SK-N-SH treated with all-trans-retinoic acid at 6 μM for 48 hours (cell line): ENCODE measurements around the gene TEAD1.
A peak's percentile ranks its signal among the peaks of the same experiment; 100 is the strongest.

Source experiments
- ATAC-seq: fragments of 200-7000 bp; cut with Tn5 transposase; 3 replicates; pipeline ENCODE4 v1.9.1; 2020; ENCODE audit warnings: mild to moderate bottlenecking, moderate library complexity
- ARNTL ChIP-seq: fragments of 450-650 bp; formaldehyde crosslinking; IDR thresholded peaks from 2 replicates; pipeline ENCODE4 v1.5.0; 2020; ENCODE audit warnings: low read depth, mild to moderate bottlenecking, moderate library complexity, borderline replicate concordance
- BACH2 ChIP-seq: fragments of 250-450 bp; sonication (Bioruptor Pico); IDR thresholded peaks from 2 replicates; pipeline ENCODE4 v1.9.0; 2021; ENCODE audit warnings: mild to moderate bottlenecking, borderline replicate concordance
- CREB5 ChIP-seq: fragments of 250-450 bp; sonication (Bioruptor Pico); IDR thresholded peaks from 2 replicates; pipeline ENCODE4 v1.5.1; 2020; ENCODE audit warnings: low read depth, mild to moderate bottlenecking, moderate library complexity
- CSRNP3 ChIP-seq: fragments of 250-450 bp; sonication (Bioruptor Pico); IDR thresholded peaks from 2 replicates; pipeline ENCODE4 v1.5.1; 2021; ENCODE audit warnings: mild to moderate bottlenecking, moderate library complexity
- ESRRG ChIP-seq: fragments of 250-450 bp; sonication (Bioruptor Pico); IDR thresholded peaks from 2 replicates; pipeline ENCODE4 v1.6.1; 2021; ENCODE audit warnings: mild to moderate bottlenecking
- GLIS3 ChIP-seq: fragments of 250-450 bp; sonication (Bioruptor Pico); IDR thresholded peaks from 2 replicates; pipeline ENCODE4 v1.5.0; 2020; ENCODE audit warnings: mild to moderate bottlenecking, moderate library complexity
- ISL1 ChIP-seq: fragments of 250-450 bp; sonication (Bioruptor Pico); IDR thresholded peaks from 2 replicates; pipeline ENCODE4 v2.1.2; 2022; ENCODE audit warnings: mild to moderate bottlenecking, moderate library complexity
- OSR1 ChIP-seq: fragments of 250-450 bp; sonication (Bioruptor Pico); IDR thresholded peaks from 2 replicates; pipeline ENCODE4 v1.8.0; 2022; ENCODE audit warnings: moderate library complexity, mild to moderate bottlenecking, inconsistent platforms
- PATZ1 ChIP-seq: fragments of 250-450 bp; sonication (Bioruptor Pico); IDR thresholded peaks from 2 replicates; pipeline ENCODE4 v1.8.0; 2020; ENCODE audit warnings: mild to moderate bottlenecking, moderate library complexity, borderline replicate concordance
- POU6F1 ChIP-seq: fragments of 250-450 bp; sonication (Bioruptor Pico); IDR thresholded peaks from 2 replicates; pipeline ENCODE4 v1.8.0; 2021; ENCODE audit warnings: low read depth, mild to moderate bottlenecking, moderate library complexity, borderline replicate concordance
- PPARA ChIP-seq: fragments of 250-450 bp; sonication (Bioruptor Pico); IDR thresholded peaks from 2 replicates; pipeline ENCODE4 v1.5.0; 2020; ENCODE audit warnings: mild to moderate bottlenecking, borderline replicate concordance
- RARB ChIP-seq: fragments of 250-450 bp; sonication (Bioruptor Pico); IDR thresholded peaks from 2 replicates; pipeline ENCODE4 v1.8.0; 2021; ENCODE audit warnings: mild to moderate bottlenecking, moderate library complexity
- SNAI2 ChIP-seq: fragments of 250-450 bp; sonication (Bioruptor Pico); IDR thresholded peaks from 2 replicates; pipeline ENCODE4 v1.5.0; 2020; ENCODE audit warnings: mild to moderate bottlenecking, moderate library complexity
- TCF4 ChIP-seq: fragments of 250-450 bp; sonication (Bioruptor Pico); IDR thresholded peaks from 2 replicates; pipeline ENCODE4 v1.8.0; 2021; ENCODE audit warnings: mild to moderate bottlenecking, moderate library complexity, borderline replicate concordance
- TOX ChIP-seq: fragments of 250-450 bp; sonication (Bioruptor Pico); IDR thresholded peaks from 2 replicates; pipeline ENCODE4 v1.8.0; 2021; ENCODE audit warnings: mild to moderate bottlenecking, moderate library complexity, borderline replicate concordance
- TSHZ2 ChIP-seq: fragments of 250-450 bp; sonication (Bioruptor Pico); IDR thresholded peaks from 2 replicates; pipeline ENCODE4 v1.5.0; 2020; ENCODE audit warnings: mild to moderate bottlenecking, moderate library complexity
- ZC3H10 ChIP-seq: fragments of 250-450 bp; sonication (Bioruptor Pico); IDR thresholded peaks from 2 replicates; pipeline ENCODE4 v1.5.1; 2021; ENCODE audit warnings: mild to moderate bottlenecking, moderate library complexity
- ZFP3 ChIP-seq: fragments of 250-450 bp; sonication (Bioruptor Pico); IDR thresholded peaks from 2 replicates; pipeline ENCODE4 v1.5.0; 2020; ENCODE audit warnings: mild to moderate bottlenecking, moderate library complexity
- ZFP30 ChIP-seq: fragments of 450-650 bp; formaldehyde crosslinking; IDR thresholded peaks from 2 replicates; pipeline ENCODE4 v1.5.0; 2022; ENCODE audit warnings: mild to moderate bottlenecking, moderate library complexity
- ZNF565 ChIP-seq: fragments of 450-650 bp; formaldehyde crosslinking; conservative IDR thresholded peaks from 2 replicates; pipeline ENCODE4 v1.5.0; 2020; ENCODE audit warnings: low read depth, mild to moderate bottlenecking, moderate library complexity
- ZNF70 ChIP-seq: fragments of 450-650 bp; formaldehyde crosslinking; IDR thresholded peaks from 2 replicates; pipeline ENCODE4 v1.5.0; 2020; ENCODE audit warnings: mild to moderate bottlenecking, moderate library complexity
- ZNF8 ChIP-seq: fragments of 450-650 bp; formaldehyde crosslinking; IDR thresholded peaks from 2 replicates; pipeline ENCODE4 v1.5.0; 2020; ENCODE audit warnings: mild to moderate bottlenecking, moderate library complexity

Gene TEAD1

GRCh38 chr11:12927221-12927620 lies 253.0 kb downstream of the TEAD1 start:
- no peak for TF ChIP-seq PATZ1 (CRISPR knock-in tag)
- TF ChIP-seq ZC3H10 (CRISPR knock-in tag), result no peak
- no peak for TF ChIP-seq CSRNP3 (CRISPR knock-in tag)
- TF ChIP-seq TCF4 (CRISPR knock-in tag), result no peak
- no peak for TF ChIP-seq CREB5
- TF ChIP-seq ZNF565, result no peak
- no peak for TF ChIP-seq ZNF70 (CRISPR knock-in tag)
- TF ChIP-seq TSHZ2 (CRISPR knock-in tag), result no peak
- TF ChIP-seq OSR1, result no peak
- ATAC-seq, result peak; percentile 32; the same call in 2 of the 3 replicates

- no peak for ATAC-seq
- no peak for TF ChIP-seq TOX (CRISPR knock-in tag)
- no peak for TF ChIP-seq GLIS3 (CRISPR knock-in tag)
- TF ChIP-seq CSRNP3 (CRISPR knock-in tag), result no peak
- no peak for TF ChIP-seq CREB5
- no peak for TF ChIP-seq OSR1
- TF ChIP-seq ZNF70 (CRISPR knock-in tag), result no peak
Measured at GRCh38 chr11:12927886-12928285, 253.7 kb downstream of the TEAD1 start.

GRCh38 chr11:12930850-12931249 lies 256.6 kb downstream of the TEAD1 start:
- TF ChIP-seq GLIS3 (CRISPR knock-in tag) (no peak), ESRRG (no peak), CREB5 (no peak), PPARA (CRISPR knock-in tag) (no peak), RARB (CRISPR knock-in tag) (no peak), POU6F1 (no peak), ZNF70 (CRISPR knock-in tag) (no peak), ISL1 (CRISPR knock-in tag) (no peak), ZFP30 (CRISPR knock-in tag) (no peak), ARNTL (no peak), PATZ1 (CRISPR knock-in tag) (no peak), ZNF565 (no peak), ZFP3 (CRISPR knock-in tag) (no peak), SNAI2 (CRISPR knock-in tag) (no peak), TCF4 (CRISPR knock-in tag) (no peak), BACH2 (CRISPR knock-in tag) (no peak), ZNF8 (CRISPR knock-in tag) (no peak), TOX (CRISPR knock-in tag) (no peak)
- peak; percentile 33; the same call in 1 of the 3 replicates for ATAC-seq
